Measurements from ENCODE around the gene SELPLG.
"Not testable (repeated sequence)": the region's sequence is repeated elsewhere in the genome, so short reads cannot be mapped to it uniquely, and the experiment has no call there.

Gene SELPLG

GRCh38 chr12:108580531-108580930, 53.2 kb downstream of the SELPLG start:
- peaks cover 7% of the 10 kb centered on the region for H3K9me3 Mint-ChIP-seq
- H3K36me3 Mint-ChIP-seq (ENCODE audit: low read depth): no peaks in the 10 kb centered on the region
- H3K27me3 Mint-ChIP-seq: no peaks in the 10 kb centered on the region
- no peak overlapping the region for H3K27ac Mint-ChIP-seq
- no peak overlapping the region for H3K4me3 Mint-ChIP-seq
- no peak for DNase-seq
- peaks cover 8% of the 10 kb centered on the region for H3K4me1 Mint-ChIP-seq (ENCODE audit: low read depth)

- Mint-ChIP-seq H3K36me3 (ENCODE audit: low read depth) (no peaks in the 10 kb centered on the region), H3K9me3 (peaks cover 7% of the 10 kb centered on the region)
Observed at GRCh38 chr12:108578813-108579212, 54.9 kb downstream of the SELPLG start.

GRCh38 chr12:108578264-108578663, 55.4 kb downstream of the SELPLG start:
- Mint-ChIP-seq H3K9me3 (peaks cover 7% of the 10 kb centered on the region), H3K36me3 (ENCODE audit: low read depth) (no peaks in the 10 kb centered on the region), H3K4me1 (ENCODE audit: low read depth) (peaks cover 26% of the 10 kb centered on the region), H3K27me3 (no peaks in the 10 kb centered on the region), H3K27ac (no peak overlapping the region), H3K4me3 (no peak overlapping the region)
- no peak for DNase-seq

More at GRCh38 chr12:108578813-108579212, 54.9 kb downstream of the SELPLG start:
- no peak overlapping the region for H3K27ac Mint-ChIP-seq
- no peak overlapping the region for H3K4me3 Mint-ChIP-seq
- no peak for DNase-seq
- peaks cover 21% of the 10 kb centered on the region for H3K4me1 Mint-ChIP-seq (ENCODE audit: low read depth)
- H3K27me3 Mint-ChIP-seq: no peaks in the 10 kb centered on the region

GRCh38 chr12:108577458-108577857, 56.2 kb downstream of the SELPLG start:
- Mint-ChIP-seq H3K4me3 (no peak overlapping the region), H3K27ac (no peak overlapping the region), H3K9me3 (peaks cover 7% of the 10 kb centered on the region), H3K27me3 (no peaks in the 10 kb centered on the region), H3K36me3 (ENCODE audit: low read depth) (no peaks in the 10 kb centered on the region), H3K4me1 (ENCODE audit: low read depth) (peaks cover 34% of the 10 kb centered on the region)
- no peak for DNase-seq

- Mint-ChIP-seq H3K9me3 (peaks cover 7% of the 10 kb centered on the region), H3K36me3 (ENCODE audit: low read depth) (no peaks in the 10 kb centered on the region), H3K27me3 (no peaks in the 10 kb centered on the region), H3K4me3 (no peak overlapping the region), H3K4me1 (ENCODE audit: low read depth) (peaks cover 41% of the 10 kb centered on the region), H3K27ac (no peak overlapping the region)
- DNase-seq: peak; percentile 21
Observed at GRCh38 chr12:108576660-108577234, 56.9 kb downstream of the SELPLG start.

GRCh38 chr12:108575199-108575912, 58.3 kb downstream of the SELPLG start:
- DNase-seq: peak; percentile 16
- H3K4me1 Mint-ChIP-seq (ENCODE audit: low read depth): peaks cover 52% of the 10 kb centered on the region
- H3K27ac Mint-ChIP-seq: peak overlapping the region; percentile 11
- no peak overlapping the region for H3K4me3 Mint-ChIP-seq
- H3K27me3 Mint-ChIP-seq: no peaks in the 10 kb centered on the region
- peaks cover 7% of the 10 kb centered on the region for H3K9me3 Mint-ChIP-seq
- H3K36me3 Mint-ChIP-seq (ENCODE audit: low read depth): peaks cover 7% of the 10 kb centered on the region

- H3K4me1 Mint-ChIP-seq (ENCODE audit: low read depth): peaks cover 62% of the 10 kb centered on the region
- H3K36me3 Mint-ChIP-seq (ENCODE audit: low read depth): peaks cover 18% of the 10 kb centered on the region
- H3K27ac Mint-ChIP-seq, H3K27me3 Mint-ChIP-seq, DNase-seq, H3K9me3 Mint-ChIP-seq, H3K4me3 Mint-ChIP-seq: not testable (repeated sequence)
Observed at GRCh38 chr12:108574276-108574675, 59.4 kb downstream of the SELPLG start.

- Mint-ChIP-seq H3K9me3 (no peaks in the 10 kb centered on the region), H3K4me1 (ENCODE audit: low read depth) (peaks cover 72% of the 10 kb centered on the region), H3K36me3 (ENCODE audit: low read depth) (peaks cover 26% of the 10 kb centered on the region), H3K4me3 (no peak overlapping the region), H3K27me3 (no peaks in the 10 kb centered on the region), H3K27ac (peak overlapping the region; percentile 81)
- DNase-seq: peak; percentile 20
Observed at GRCh38 chr12:108573317-108573716, 60.4 kb downstream of the SELPLG start.

GRCh38 chr12:108572166-108572790, 61.4 kb downstream of the SELPLG start:
- Mint-ChIP-seq H3K9me3 (no peaks in the 10 kb centered on the region), H3K4me1 (ENCODE audit: low read depth) (peaks cover 82% of the 10 kb centered on the region), H3K4me3 (no peak overlapping the region), H3K36me3 (ENCODE audit: low read depth) (peaks cover 37% of the 10 kb centered on the region), H3K27me3 (no peaks in the 10 kb centered on the region), H3K27ac (peak overlapping the region; percentile 81)
- DNase-seq: peak; percentile 28
